Naive thymus-derived CD8-positive, alpha-beta T cell (primary cell): ENCODE measurements around the gene CHST8. TPM values are rescaled to one million over a fixed set of nuclear protein-coding genes. Genes with fewer than 3 reads are reported as not detected.

ENCODE experiments used
- ATAC-seq, 2 donors: fragments of 150-1000 bp; cut with Tn5 transposase in 1 of 2; sonication (Bioruptor Pico), chemical (Tn5 transposase) in 1 of 2; 1 replicate in 1 of 2; 2 replicates in 1 of 2; pipeline ENCODE4 v1.10.0; 2021; ENCODE audit warnings: mild to moderate bottlenecking in 2 of 2, moderate library complexity in 2 of 2
- POLR2A ChIA-PET: fragments of 350-600 bp; sonication (Branson Sonifier 250); formaldehyde crosslinking; loops from one replicate; lab custom pipeline; 2021; ENCODE audit warnings: antibody characterized with exemption; lab: Charles Lee
- DNase-seq, 10 donors: peaks; one replicate each; pipeline versions ENCODE4 v3.0.0 to v3.0.0-alpha.2; 2020 to 2022
- H3K27ac Mint-ChIP-seq, 10 donors: one replicate each; pipeline ENCODE4 v1.8.0; 2020 to 2022; ENCODE audit warnings: mild to moderate bottlenecking in 10 of 10, mixed read lengths in 10 of 10, moderate library complexity in 4 of 10, inconsistent platforms in 1 of 10
- H3K27me3 Mint-ChIP-seq, 5 donors: one replicate each; pipeline ENCODE4 v1.8.0; 2021 to 2022; ENCODE audit warnings: mixed read lengths in 5 of 5
- H3K36me3 Mint-ChIP-seq, 3 donors: one replicate each; pipeline ENCODE4 v1.8.0; 2020 to 2022; ENCODE audit warnings: mixed read lengths in 3 of 3, mild to moderate bottlenecking in 2 of 3, inconsistent platforms in 1 of 3
- H3K4me1 Mint-ChIP-seq, 4 donors: one replicate each; pipeline ENCODE4 v1.8.0; 2021 to 2022; ENCODE audit warnings: mixed read lengths in 4 of 4
- H3K4me3 Mint-ChIP-seq, 10 donors: one replicate each; pipeline ENCODE4 v1.8.0; 2020 to 2022; ENCODE audit warnings: mild to moderate bottlenecking in 10 of 10, mixed read lengths in 10 of 10, moderate library complexity in 6 of 10, inconsistent platforms in 1 of 10
- H3K9me3 Mint-ChIP-seq, 9 donors: one replicate each; pipeline ENCODE4 v1.8.0; 2020 to 2022; ENCODE audit warnings: mixed read lengths in 9 of 9, mild to moderate bottlenecking in 3 of 9, inconsistent platforms in 1 of 9, moderate library complexity in 1 of 9
- polyA plus RNA-seq, 3 donors: library from polyadenylated mRNA; unstranded; fragments of 300-500 nt; fragmentation: Illumina TruSeq; gene quantifications; one replicate each; pipeline ENCODE4 v1.2.3, GENCODE V29; 2021
- total RNA-seq, 8 experiments: library from RNA in 2 of 8; stranded (reverse) in 2 of 8; gene quantifications; one replicate each; pipeline ENCODE4 v1.2.3 and lab custom pipeline; 2021 to 2026

Gene CHST8
- total and polyA plus RNA-seq, 5 experiments from 2014 or later = not detected

- ATAC-seq (no peak), DNase-seq (no peak)
- Mint-ChIP-seq H3K9me3 (peaks cover 0 to 17% (median 7%) of the 10 kb centered on the region in 9 donors), H3K36me3 (peaks cover 0 to 9% (median 0%) of the 10 kb centered on the region in 3 donors), H3K27me3 (peaks cover 6 to 46% (median 18%) of the 10 kb centered on the region in 5 donors), H3K4me1 (peaks cover 0 to 2% (median 0%) of the 10 kb centered on the region in 4 donors), H3K27ac (no peak overlapping the region), H3K4me3 (no peak overlapping the region)
- POLR2A ChIA-PET = no interaction called here
Measured at GRCh38 chr19:33731881-33732280, 110.1 kb downstream of the CHST8 start.

GRCh38 chr19:33734913-33735312, 113.2 kb downstream of the CHST8 start:
- POLR2A ChIA-PET = no interaction called here
- H3K4me3 Mint-ChIP-seq = no peak overlapping the region
- DNase-seq (peak in 1 of 10 donors; percentile 35), ATAC-seq (no peak)
- H3K36me3 Mint-ChIP-seq = peaks cover 0 to 9% (median 0%) of the 10 kb centered on the region in 3 donors
- H3K27me3 Mint-ChIP-seq = peaks cover 3 to 34% (median 16%) of the 10 kb centered on the region in 5 donors
- no peak overlapping the region for H3K27ac Mint-ChIP-seq
- peaks cover 0 to 13% (median 4%) of the 10 kb centered on the region in 9 donors for H3K9me3 Mint-ChIP-seq
- peaks cover 0 to 2% (median 0%) of the 10 kb centered on the region in 4 donors for H3K4me1 Mint-ChIP-seq

DNA sequence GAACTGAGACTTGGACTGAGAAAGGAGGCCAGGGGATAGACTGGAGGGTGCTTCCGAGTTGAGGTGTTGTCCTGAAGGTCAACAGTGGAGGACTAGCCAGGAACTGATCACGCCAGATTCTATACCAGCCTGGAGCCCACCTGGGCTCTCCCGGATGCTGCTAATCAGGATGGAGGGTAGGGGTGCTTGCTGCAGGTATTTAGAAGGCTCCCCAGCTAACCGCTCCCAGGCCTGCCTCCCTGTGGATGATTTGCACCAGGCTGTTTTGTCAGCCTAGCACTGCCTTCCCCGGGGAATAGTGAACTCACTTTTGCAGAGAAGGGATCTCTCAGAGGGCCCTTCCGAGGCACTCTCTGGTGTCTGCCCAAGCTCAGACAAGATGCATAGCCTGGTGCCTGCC, 114.4 kb downstream of the CHST8 start:
- no peak for ATAC-seq
- H3K27ac Mint-ChIP-seq = no peak overlapping the region
- POLR2A ChIA-PET = no interaction called here
- H3K4me1 Mint-ChIP-seq = peaks cover 0 to 2% (median 0%) of the 10 kb centered on the region in 4 donors
- no peak for DNase-seq
- H3K27me3 Mint-ChIP-seq = peaks cover 3 to 21% (median 13%) of the 10 kb centered on the region in 5 donors
- H3K9me3 Mint-ChIP-seq = peaks cover 0 to 13% (median 4%) of the 10 kb centered on the region in 9 donors
- H3K36me3 Mint-ChIP-seq = peaks cover 0 to 9% (median 0%) of the 10 kb centered on the region in 3 donors
- no peak overlapping the region for H3K4me3 Mint-ChIP-seq

- DNase-seq (no peak), ATAC-seq (no peak)
- no peak overlapping the region for H3K27ac Mint-ChIP-seq
- peaks cover 3 to 19% (median 13%) of the 10 kb centered on the region in 5 donors for H3K27me3 Mint-ChIP-seq
- peaks cover 0 to 9% (median 0%) of the 10 kb centered on the region in 3 donors for H3K36me3 Mint-ChIP-seq
- peaks cover 0 to 13% (median 4%) of the 10 kb centered on the region in 9 donors for H3K9me3 Mint-ChIP-seq
- peaks cover 0 to 2% (median 0%) of the 10 kb centered on the region in 4 donors for H3K4me1 Mint-ChIP-seq
- no peak overlapping the region for H3K4me3 Mint-ChIP-seq
- POLR2A ChIA-PET = no interaction called here
Measured at GRCh38 chr19:33736787-33737186, 115.0 kb downstream of the CHST8 start.

DNA sequence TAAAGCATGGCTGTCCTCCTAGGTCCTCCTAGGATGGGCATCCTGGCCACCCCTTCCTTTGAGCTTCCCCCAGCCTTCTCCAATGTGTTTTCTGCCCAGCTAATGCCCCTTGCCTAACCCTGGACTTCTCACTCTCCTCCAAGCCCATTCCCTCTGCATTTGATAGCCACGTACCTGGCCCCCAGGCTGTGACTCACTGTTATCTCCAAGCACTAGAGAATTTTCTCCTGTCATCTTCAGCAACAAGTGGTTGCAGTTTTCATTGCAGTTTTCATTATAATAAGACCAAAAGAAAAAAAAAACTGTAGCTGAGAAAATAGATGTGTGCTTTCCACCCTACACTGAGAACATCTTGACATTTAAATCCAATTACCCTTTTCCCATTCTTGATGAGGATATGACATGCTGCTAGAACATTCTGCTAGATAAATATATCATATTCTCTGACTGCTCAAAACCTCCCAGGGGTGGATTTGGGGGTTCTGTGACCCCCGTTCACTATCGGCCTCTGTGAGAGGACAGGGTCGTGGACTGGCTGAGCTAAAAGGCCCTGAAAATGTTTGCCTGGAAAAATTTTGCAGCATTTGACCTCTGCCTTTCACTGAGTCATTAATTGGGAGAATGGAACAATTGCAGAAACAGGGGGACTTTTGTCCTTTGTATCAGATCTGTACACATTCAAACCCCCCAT, 116.1 kb downstream of the CHST8 start:
- DNase-seq (no peak), ATAC-seq (no peak)
- Mint-ChIP-seq H3K4me1 (peaks cover 0 to 4% (median 0%) of the 10 kb centered on the region in 4 donors), H3K27me3 (peaks cover 3 to 19% (median 13%) of the 10 kb centered on the region in 5 donors), H3K9me3 (peaks cover 0 to 17% (median 2%) of the 10 kb centered on the region in 9 donors), H3K4me3 (no peak overlapping the region), H3K36me3 (peaks cover 0 to 5% (median 0%) of the 10 kb centered on the region in 3 donors), H3K27ac (peak overlapping the region in 1 of 10 donors; percentile 54)
- POLR2A ChIA-PET = no interaction called here

DNA sequence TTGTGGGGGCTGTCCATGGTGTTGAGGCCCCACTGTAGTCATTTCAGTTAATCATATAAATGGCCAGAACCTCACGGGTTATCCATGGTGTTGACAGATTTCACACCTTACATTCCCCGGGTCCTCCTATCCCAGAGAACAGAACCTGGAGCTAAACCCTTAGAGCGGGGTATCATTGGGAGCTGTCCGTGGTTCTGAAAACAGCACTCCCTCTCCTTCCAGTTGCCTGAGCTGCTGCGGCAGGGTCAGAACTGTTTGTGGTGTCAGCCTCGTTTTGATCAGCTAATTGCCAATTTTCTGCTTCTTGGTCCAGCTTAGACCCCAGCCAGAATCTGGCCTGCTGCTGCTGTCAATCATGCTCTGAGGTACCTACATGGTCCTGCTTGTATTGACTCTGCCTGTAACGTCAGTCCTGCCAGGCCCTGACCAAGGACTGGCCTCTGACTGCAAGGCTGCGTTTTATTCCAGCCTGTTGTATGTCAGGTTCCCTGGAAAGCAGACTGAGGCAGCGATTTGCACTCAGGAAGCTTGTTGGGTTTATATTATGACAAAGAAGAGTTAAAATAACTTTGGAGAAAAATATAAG, 119.2 kb downstream of the CHST8 start:
- Mint-ChIP-seq H3K9me3 (peaks cover 0 to 17% (median 0%) of the 10 kb centered on the region in 9 donors), H3K4me3 (no peak overlapping the region), H3K27me3 (peaks cover 1 to 27% (median 9%) of the 10 kb centered on the region in 5 donors), H3K36me3 (no peaks in the 10 kb centered on the region), H3K4me1 (peaks cover 0 to 2% (median 0%) of the 10 kb centered on the region in 4 donors), H3K27ac (no peak overlapping the region)
- POLR2A ChIA-PET = no interaction called here
- peak in 3 of 10 donors; percentile 2 to 18 (median 18) for DNase-seq
- ATAC-seq = no peak

GRCh38 chr19:33745297-33745696, 123.5 kb downstream of the CHST8 start:
- POLR2A ChIA-PET = no interaction called here
- Mint-ChIP-seq H3K36me3 (no peaks in the 10 kb centered on the region), H3K27ac (no peak overlapping the region), H3K9me3 (peaks cover 0 to 16% (median 0%) of the 10 kb centered on the region in 9 donors), H3K4me3 (no peak overlapping the region), H3K4me1 (peaks cover 0 to 2% (median 0%) of the 10 kb centered on the region in 4 donors), H3K27me3 (peaks cover 0 to 42% (median 18%) of the 10 kb centered on the region in 5 donors)
- DNase-seq = no peak
- no peak for ATAC-seq

DNA sequence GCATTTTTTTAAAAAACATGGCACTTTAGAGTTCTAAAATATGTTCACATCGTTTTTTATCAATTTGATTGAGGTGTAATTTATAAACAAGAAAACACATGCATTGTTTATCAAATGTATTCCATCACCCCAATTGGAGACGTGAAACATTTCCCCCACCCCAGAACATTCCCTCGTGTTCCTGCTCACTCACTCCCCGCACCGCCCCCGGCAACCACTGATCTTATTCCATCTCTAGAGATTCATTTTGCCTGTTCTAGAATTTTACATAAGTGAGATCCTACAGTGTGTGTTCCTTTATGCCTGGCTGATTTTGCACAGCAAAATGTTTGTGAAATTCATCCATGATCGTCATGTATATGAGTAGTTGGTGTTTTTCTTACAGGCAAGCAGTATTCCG, 124.4 kb downstream of the CHST8 start:
- POLR2A ChIA-PET = no interaction called here
- no peak for DNase-seq
- Mint-ChIP-seq H3K27me3 (peaks cover 0 to 42% (median 18%) of the 10 kb centered on the region in 5 donors), H3K4me1 (peaks cover 0 to 2% (median 0%) of the 10 kb centered on the region in 4 donors), H3K4me3 (no peak overlapping the region), H3K27ac (peak overlapping the region in 1 of 10 donors; percentile 87), H3K9me3 (peaks cover 0 to 9% (median 0%) of the 10 kb centered on the region in 9 donors), H3K36me3 (no peaks in the 10 kb centered on the region)
- ATAC-seq = no peak

- H3K36me3 Mint-ChIP-seq = no peaks in the 10 kb centered on the region
Measured at GRCh38 chr19:33747273-33747672, 125.5 kb downstream of the CHST8 start.

DNA sequence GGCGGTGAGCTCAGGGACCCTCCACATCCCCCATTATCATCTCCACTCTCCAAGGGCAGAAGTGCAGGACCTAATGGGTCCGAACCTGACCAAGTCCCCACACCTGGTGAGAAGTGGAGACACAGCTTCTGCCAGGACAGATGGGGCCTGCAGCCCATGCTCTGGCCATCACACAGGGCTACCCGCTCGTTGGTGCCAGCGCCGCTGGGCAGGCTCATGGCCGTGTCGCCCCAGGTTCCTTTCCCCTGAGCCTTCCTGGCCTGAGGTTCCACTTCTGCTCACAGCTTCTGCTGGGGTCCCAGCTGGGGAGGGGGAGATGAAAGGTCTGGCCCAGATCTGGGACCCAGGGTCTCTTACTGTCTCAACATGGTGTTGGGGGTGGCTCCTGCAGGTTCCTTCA, 126.5 kb downstream of the CHST8 start:
- H3K27me3 Mint-ChIP-seq = peaks cover 0 to 37% (median 18%) of the 10 kb centered on the region in 5 donors
- H3K36me3 Mint-ChIP-seq = no peaks in the 10 kb centered on the region
- ATAC-seq (no peak), DNase-seq (no peak)
- POLR2A ChIA-PET = no interaction called here
- H3K4me1 Mint-ChIP-seq = no peaks in the 10 kb centered on the region
- no peak overlapping the region for H3K4me3 Mint-ChIP-seq
- H3K9me3 Mint-ChIP-seq = peaks cover 0 to 1% (median 0%) of the 10 kb centered on the region in 9 donors
- no peak overlapping the region for H3K27ac Mint-ChIP-seq

More at GRCh38 chr19:33747273-33747672, 125.5 kb downstream of the CHST8 start:
- Mint-ChIP-seq H3K4me1 (no peaks in the 10 kb centered on the region), H3K27me3 (peaks cover 0 to 39% (median 18%) of the 10 kb centered on the region in 5 donors), H3K4me3 (no peak overlapping the region), H3K9me3 (peaks cover 0 to 4% (median 0%) of the 10 kb centered on the region in 9 donors), H3K27ac (no peak overlapping the region)
- POLR2A ChIA-PET = no interaction called here
- ATAC-seq = no peak
- no peak for DNase-seq

GRCh38 chr19:33749016-33749415, 127.3 kb downstream of the CHST8 start:
- Mint-ChIP-seq H3K4me1 (no peaks in the 10 kb centered on the region), H3K36me3 (no peaks in the 10 kb centered on the region), H3K27me3 (peaks cover 0 to 33% (median 18%) of the 10 kb centered on the region in 5 donors), H3K27ac (no peak overlapping the region), H3K9me3 (peaks cover 0 to under 1% (median 0%) of the 10 kb centered on the region in 9 donors), H3K4me3 (peak overlapping the region in 1 of 10 donors; percentile 17)
- POLR2A ChIA-PET = no interaction called here
- DNase-seq (no peak), ATAC-seq (no peak)

- H3K4me3 Mint-ChIP-seq = peak overlapping the region in 1 of 10 donors; percentile 17
- no peaks in the 10 kb centered on the region for H3K4me1 Mint-ChIP-seq
- H3K27ac Mint-ChIP-seq = no peak overlapping the region
- no peak for DNase-seq
- POLR2A ChIA-PET = no interaction called here
- ATAC-seq = no peak
- no peaks in the 10 kb centered on the region for H3K9me3 Mint-ChIP-seq
- no peaks in the 10 kb centered on the region for H3K36me3 Mint-ChIP-seq
- H3K27me3 Mint-ChIP-seq = peaks cover 0 to 33% (median 18%) of the 10 kb centered on the region in 5 donors
Measured at GRCh38 chr19:33749619-33750175, 127.9 kb downstream of the CHST8 start.
